B cell (primary cell): ENCODE data around the gene MATN1.

Experiments used
- CTCF ChIP-seq: fragments of 200-600 bp; IDR thresholded peaks from one replicate; pipeline ENCODE4 v1.8.0; 2022; ENCODE audit warnings: antibody characterized with exemption, mild to moderate bottlenecking
- EZH2 ChIP-seq: IDR thresholded peaks from 2 replicates; pipeline ENCODE4 v1.6.1; 2012; ENCODE audit warnings: borderline replicate concordance, low read depth, mild to moderate bottlenecking, moderate library complexity, low read length; ENCODE audit not compliant: insufficient read depth, poor library complexity, severe bottlenecking

- TF ChIP-seq CTCF: no peak
- no peak for TF ChIP-seq EZH2
These were observed 18.4 kb downstream of the MATN1 start for GRCh38 chr1:30704765-30705509.
